ENCODE data around the gene ACAT2. TPM values are rescaled to one million over a fixed set of nuclear protein-coding genes. Genes with fewer than 3 reads are reported as not detected.
A peak's percentile ranks its signal among the peaks of the same experiment; 100 is the strongest.

The ACAT2 gene
- total RNA-seq, 1 donor from 2014 or later = 34.1 TPM

GRCh38 chr6:159772196-159772595 is 10.4 kb downstream of the ACAT2 start:
- TF ChIP-seq CTCF (IDR thresholded peaks at IDR 0.05; ENCODE audit: insufficient read depth, low read length, poor library complexity, severe bottlenecking) = no peak
- DNase-seq (ENCODE audit: low read depth) = no peak
- Histone ChIP-seq H3K4me3 (ENCODE audit: low read depth, low read length) (no peak overlapping the region), H3K36me3 (ENCODE audit: control insufficient read depth, insufficient read depth, low read length) (no peaks in the 10 kb centered on the region), H3K27me3 (ENCODE audit: control insufficient read depth, insufficient read depth, low read length) (no peaks in the 10 kb centered on the region)

- no peak overlapping the region for H3K4me3 ChIP-seq (ENCODE audit: low read depth, low read length)
- no peak for DNase-seq (ENCODE audit: low read depth)
- H3K27me3 ChIP-seq (ENCODE audit: control insufficient read depth, insufficient read depth, low read length) = no peaks in the 10 kb centered on the region
- H3K36me3 ChIP-seq (ENCODE audit: control insufficient read depth, insufficient read depth, low read length) = no peaks in the 10 kb centered on the region
- TF ChIP-seq CTCF (IDR thresholded peaks at IDR 0.05; ENCODE audit: insufficient read depth, low read length, poor library complexity, severe bottlenecking) = no peak
Observed at GRCh38 chr6:159777240-159777904, 15.5 kb downstream of the ACAT2 start.

GRCh38 chr6:159778131-159778530 is 16.3 kb downstream of the ACAT2 start:
- no peak overlapping the region for H3K4me3 ChIP-seq (ENCODE audit: low read depth, low read length)
- no peaks in the 10 kb centered on the region for H3K36me3 ChIP-seq (ENCODE audit: control insufficient read depth, insufficient read depth, low read length)

GRCh38 chr6:159778542-159779103 is 16.8 kb downstream of the ACAT2 start:
- Histone ChIP-seq H3K36me3 (ENCODE audit: control insufficient read depth, insufficient read depth, low read length) (peaks cover 2% of the 10 kb centered on the region), H3K4me3 (ENCODE audit: low read depth, low read length) (no peak overlapping the region)

More at GRCh38 chr6:159778131-159778530, 16.3 kb downstream of the ACAT2 start:
- no peaks in the 10 kb centered on the region for H3K27me3 ChIP-seq (ENCODE audit: control insufficient read depth, insufficient read depth, low read length)
- no peak for TF ChIP-seq CTCF (IDR thresholded peaks at IDR 0.05; ENCODE audit: insufficient read depth, low read length, poor library complexity, severe bottlenecking)
- DNase-seq (ENCODE audit: low read depth) = no peak

GRCh38 chr6:159788276-159788675 is 26.4 kb downstream of the ACAT2 start:
- peaks cover 1% of the 10 kb centered on the region for H3K36me3 ChIP-seq (ENCODE audit: control insufficient read depth, insufficient read depth, low read length)
- no peaks in the 10 kb centered on the region for H3K27me3 ChIP-seq (ENCODE audit: control insufficient read depth, insufficient read depth, low read length)

More at GRCh38 chr6:159778542-159779103, 16.8 kb downstream of the ACAT2 start:
- H3K27me3 ChIP-seq (ENCODE audit: control insufficient read depth, insufficient read depth, low read length) = no peaks in the 10 kb centered on the region
- no peak for TF ChIP-seq CTCF (IDR thresholded peaks at IDR 0.05; ENCODE audit: insufficient read depth, low read length, poor library complexity, severe bottlenecking)
- no peak for DNase-seq (ENCODE audit: low read depth)

More at GRCh38 chr6:159788276-159788675, 26.4 kb downstream of the ACAT2 start:
- no peak for DNase-seq (ENCODE audit: low read depth)
- H3K4me3 ChIP-seq (ENCODE audit: low read depth, low read length) = peak overlapping the region; percentile 99
- no peak for TF ChIP-seq CTCF (IDR thresholded peaks at IDR 0.05; ENCODE audit: insufficient read depth, low read length, poor library complexity, severe bottlenecking)

All from kidney epithelial cell (primary cell).